Mucosa of descending colon (tissue), 3 donors: ENCODE data around the gene MYO9B. TPM values are rescaled to one million over a fixed set of nuclear protein-coding genes. Genes with fewer than 3 reads are reported as not detected.

Experiments
- ATAC-seq: fragments of 200-7000 bp; cut with Tn5 transposase; one replicate; pipeline ENCODE4 v1.9.1; 2020; ENCODE audit warnings: mild to moderate bottlenecking, moderate library complexity
- DNase-seq, 3 donors: peaks; one replicate each; pipeline ENCODE4 v3.0.0-alpha.2; 2020
- H3K36me3 ChIP-seq: fragments of 200-600 bp; one replicate; pipeline ENCODE4 v1.8.0; 2021; ENCODE audit warnings: low read depth, mild to moderate bottlenecking
- H3K4me1 ChIP-seq: fragments of 200-600 bp; one replicate; pipeline ENCODE4 v1.8.0; 2021; ENCODE audit warnings: low read depth, mild to moderate bottlenecking
- H3K4me3 ChIP-seq: fragments of 200-600 bp; one replicate; pipeline ENCODE4 v1.8.0; 2021; ENCODE audit warnings: mild to moderate bottlenecking
- H3K9me3 ChIP-seq: fragments of 200-600 bp; one replicate; pipeline ENCODE4 v1.8.0; 2021; ENCODE audit warnings: mild to moderate bottlenecking
- intact Hi-C, 2 donors: fragments of 100-400 bp; cut with DNase I in 1 of 2; cut with micrococcal nuclease in 1 of 2; formaldehyde crosslinking; loops; one replicate each; pipeline versions ENCODE4 v1.11.0 to v1.11.1; 2022; cut with DNase I, micrococcal nuclease
- total RNA-seq, 3 donors: library from RNA; stranded (reverse); fragmentation: NEBNext Ultra II Directional in 2 of 3; extraction: Animal tissue kit (Norgen Biotek cat#: 25700) in 2 of 3; gene quantifications; one replicate each; pipeline versions ENCODE4 v1.2.1 to v1.2.4, GENCODE V29; 2021 to 2023
- TF ChIP-seq, protein P1 (sequence below): fragments of 200-600 bp; IDR thresholded peaks from one replicate; pipeline ENCODE4 v1.8.0; 2022; ENCODE audit warnings: antibody characterized with exemption, mild to moderate bottlenecking
- donor health status: DM: no; HTN: no; CAD: no; lungs with moderate emphysema.
- donor health status: DM: no; HTN: no; CAD: no.
- donor health status: DM: no; HTN: yes; CAD: no.

MYO9B gene
- total RNA-seq, 3 donors from 2014 or later, result 73.7 to 91.8 (median 90.8) TPM

DNA sequence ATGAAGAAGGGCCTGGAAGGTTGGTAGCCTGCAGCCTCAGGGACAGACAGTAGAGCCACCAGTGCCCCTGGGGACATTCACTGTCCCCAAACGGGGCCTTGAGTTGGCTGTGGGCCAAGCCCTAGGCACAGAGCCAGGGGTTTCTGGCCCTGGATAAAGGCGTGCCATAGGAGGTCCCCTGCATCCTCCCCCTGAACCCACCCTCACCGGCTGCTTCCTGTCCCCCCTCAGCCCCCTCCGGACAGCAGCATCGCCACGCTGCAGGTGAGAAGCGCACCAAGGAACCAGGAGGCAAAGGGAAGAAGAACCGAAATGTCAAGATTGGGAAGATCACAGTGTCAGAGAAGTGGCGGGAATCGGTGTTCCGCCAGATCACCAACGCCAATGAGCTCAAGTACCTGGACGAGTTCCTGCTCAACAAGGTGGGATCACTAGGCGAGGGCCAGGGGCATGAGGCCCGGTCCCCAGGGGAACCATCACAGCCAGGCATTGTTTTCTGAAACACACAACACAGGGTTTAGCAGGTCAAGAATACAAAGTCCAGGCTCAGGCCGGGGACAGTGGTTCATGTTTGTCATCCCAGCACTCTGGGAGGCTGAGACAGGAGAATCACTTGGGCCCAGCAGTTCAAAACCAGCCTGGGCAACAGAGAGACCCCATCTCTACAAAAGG lies 125.0 kb downstream of the MYO9B start:
- DNase-seq (no peak), ATAC-seq (no peak)
- intact Hi-C loops, result loop anchor here in 1 of 2 donors (5.0 kb wide), 1 partner anchor 82 kb away; the partner anchor contains the start of gene ANKLE1
- no peak overlapping the region for H3K4me3 ChIP-seq
- H3K36me3 ChIP-seq, result no peaks in the 10 kb centered on the region
- no peaks in the 10 kb centered on the region for H3K9me3 ChIP-seq
- H3K4me1 ChIP-seq, result no peaks in the 10 kb centered on the region
- TF ChIP-seq, protein P1, sequence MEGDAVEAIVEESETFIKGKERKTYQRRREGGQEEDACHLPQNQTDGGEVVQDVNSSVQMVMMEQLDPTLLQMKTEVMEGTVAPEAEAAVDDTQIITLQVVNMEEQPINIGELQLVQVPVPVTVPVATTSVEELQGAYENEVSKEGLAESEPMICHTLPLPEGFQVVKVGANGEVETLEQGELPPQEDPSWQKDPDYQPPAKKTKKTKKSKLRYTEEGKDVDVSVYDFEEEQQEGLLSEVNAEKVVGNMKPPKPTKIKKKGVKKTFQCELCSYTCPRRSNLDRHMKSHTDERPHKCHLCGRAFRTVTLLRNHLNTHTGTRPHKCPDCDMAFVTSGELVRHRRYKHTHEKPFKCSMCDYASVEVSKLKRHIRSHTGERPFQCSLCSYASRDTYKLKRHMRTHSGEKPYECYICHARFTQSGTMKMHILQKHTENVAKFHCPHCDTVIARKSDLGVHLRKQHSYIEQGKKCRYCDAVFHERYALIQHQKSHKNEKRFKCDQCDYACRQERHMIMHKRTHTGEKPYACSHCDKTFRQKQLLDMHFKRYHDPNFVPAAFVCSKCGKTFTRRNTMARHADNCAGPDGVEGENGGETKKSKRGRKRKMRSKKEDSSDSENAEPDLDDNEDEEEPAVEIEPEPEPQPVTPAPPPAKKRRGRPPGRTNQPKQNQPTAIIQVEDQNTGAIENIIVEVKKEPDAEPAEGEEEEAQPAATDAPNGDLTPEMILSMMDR, result no peak

DNA sequence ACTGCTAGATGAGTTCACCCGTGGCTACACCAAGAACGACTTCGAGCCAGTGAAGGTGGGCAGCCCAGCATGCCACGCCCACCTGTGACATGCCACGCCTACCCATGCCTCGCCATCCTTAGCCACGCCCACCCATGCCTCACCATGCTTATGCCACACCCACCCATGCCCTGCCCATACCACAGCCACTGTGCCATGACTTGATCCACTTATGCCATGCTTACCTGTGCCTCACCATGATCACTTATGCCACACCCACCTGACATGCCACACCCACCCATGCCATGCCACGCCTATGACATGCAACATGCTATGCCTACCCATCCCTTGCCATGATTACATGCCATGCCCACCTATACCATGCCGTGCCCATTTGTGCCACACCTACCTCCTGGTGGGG lies 126.7 kb downstream of the MYO9B start:
- Histone ChIP-seq H3K36me3 (no peaks in the 10 kb centered on the region), H3K4me1 (no peaks in the 10 kb centered on the region), H3K9me3 (no peaks in the 10 kb centered on the region), H3K4me3 (no peak overlapping the region)
- ATAC-seq, result peak; percentile 36
- intact Hi-C loops, result loop anchor here in 1 of 2 donors (5.0 kb wide), 1 partner anchor 80 kb away; the partner anchor contains the start of gene ANKLE1
- TF ChIP-seq, protein P1, result no peak
- no peak for DNase-seq

DNA sequence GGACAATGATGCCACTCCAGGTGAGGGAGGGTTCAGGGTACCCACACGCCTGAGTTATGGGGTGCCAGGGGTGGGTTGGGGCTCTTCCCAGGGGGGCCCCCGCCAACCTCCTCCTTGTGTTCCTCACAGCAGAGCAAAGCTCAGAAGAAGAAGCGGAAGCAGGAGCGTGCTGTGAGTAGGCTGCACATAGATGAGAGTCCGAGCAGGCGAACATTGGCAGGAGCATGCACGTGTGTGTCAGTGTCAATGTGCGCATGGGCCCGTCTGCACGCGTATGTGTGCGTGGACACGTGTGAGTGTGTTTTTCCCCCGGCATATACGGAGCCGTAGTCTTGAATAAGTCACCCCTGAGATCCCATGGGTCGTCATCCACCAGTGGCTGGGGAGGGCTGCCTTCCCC lies 127.1 kb downstream of the MYO9B start:
- no peaks in the 10 kb centered on the region for H3K9me3 ChIP-seq
- TF ChIP-seq, protein P1, result no peak

DNA sequence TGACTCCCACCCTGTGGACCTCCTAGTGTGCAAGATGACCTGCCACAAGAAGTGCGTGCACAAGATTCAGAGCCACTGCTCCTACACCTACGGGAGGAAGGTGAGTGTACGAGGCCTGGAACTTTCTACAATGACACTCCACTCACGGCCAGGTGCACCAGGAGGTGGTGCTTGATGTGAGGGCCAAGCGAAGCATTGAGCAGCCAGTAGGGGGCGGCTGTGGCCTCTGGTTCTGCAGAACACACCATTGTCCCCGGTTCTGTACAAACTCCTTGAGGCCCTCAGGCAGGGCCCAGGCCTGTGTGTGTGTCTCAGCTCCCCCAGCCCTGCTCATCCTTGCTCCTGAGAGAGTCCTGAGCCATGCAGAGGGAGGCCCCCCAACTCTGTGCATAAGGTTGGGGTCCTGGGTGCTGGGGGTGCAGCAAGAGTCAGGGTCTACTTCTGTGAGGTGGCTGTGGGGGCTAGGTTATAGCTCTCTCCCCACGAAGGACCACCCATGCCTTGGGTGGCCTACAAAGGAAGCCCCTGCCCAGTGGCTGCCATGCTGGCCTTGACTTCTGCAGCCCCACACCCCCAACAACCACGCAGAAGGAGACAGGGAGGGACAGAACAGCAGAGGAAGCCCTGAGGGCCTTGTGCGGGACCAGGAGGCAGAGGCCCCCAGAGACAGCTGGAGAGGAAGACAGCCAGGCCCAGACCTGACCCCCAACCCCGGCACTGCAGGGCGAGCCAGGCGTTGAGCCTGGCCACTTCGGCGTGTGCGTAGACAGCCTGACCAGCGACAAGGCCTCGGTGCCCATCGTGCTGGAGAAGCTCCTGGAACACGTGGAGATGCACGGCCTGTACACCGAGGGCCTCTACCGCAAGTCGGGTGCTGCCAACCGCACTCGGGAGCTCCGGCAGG lies 129.9 kb downstream of the MYO9B start:
- intact Hi-C loops, result no loop called here
- peak; percentile 90 for ATAC-seq
- Histone ChIP-seq H3K4me3 (no peak overlapping the region), H3K36me3 (no peaks in the 10 kb centered on the region), H3K4me1 (no peaks in the 10 kb centered on the region), H3K9me3 (no peaks in the 10 kb centered on the region)
- peak in 2 of 3 donors; percentile 84 to 86 for DNase-seq
- TF ChIP-seq, protein P1, result peak; percentile 58

More for the DNA sequence above, 127.1 kb downstream of the MYO9B start:
- ATAC-seq, result no peak
- intact Hi-C loops, result loop anchor here in 1 of 2 donors (5.0 kb wide), 1 partner anchor 80 kb away; the partner anchor contains the start of gene ANKLE1
- DNase-seq, result no peak
- no peak overlapping the region for H3K4me3 ChIP-seq
- no peaks in the 10 kb centered on the region for H3K36me3 ChIP-seq
- no peaks in the 10 kb centered on the region for H3K4me1 ChIP-seq

DNA sequence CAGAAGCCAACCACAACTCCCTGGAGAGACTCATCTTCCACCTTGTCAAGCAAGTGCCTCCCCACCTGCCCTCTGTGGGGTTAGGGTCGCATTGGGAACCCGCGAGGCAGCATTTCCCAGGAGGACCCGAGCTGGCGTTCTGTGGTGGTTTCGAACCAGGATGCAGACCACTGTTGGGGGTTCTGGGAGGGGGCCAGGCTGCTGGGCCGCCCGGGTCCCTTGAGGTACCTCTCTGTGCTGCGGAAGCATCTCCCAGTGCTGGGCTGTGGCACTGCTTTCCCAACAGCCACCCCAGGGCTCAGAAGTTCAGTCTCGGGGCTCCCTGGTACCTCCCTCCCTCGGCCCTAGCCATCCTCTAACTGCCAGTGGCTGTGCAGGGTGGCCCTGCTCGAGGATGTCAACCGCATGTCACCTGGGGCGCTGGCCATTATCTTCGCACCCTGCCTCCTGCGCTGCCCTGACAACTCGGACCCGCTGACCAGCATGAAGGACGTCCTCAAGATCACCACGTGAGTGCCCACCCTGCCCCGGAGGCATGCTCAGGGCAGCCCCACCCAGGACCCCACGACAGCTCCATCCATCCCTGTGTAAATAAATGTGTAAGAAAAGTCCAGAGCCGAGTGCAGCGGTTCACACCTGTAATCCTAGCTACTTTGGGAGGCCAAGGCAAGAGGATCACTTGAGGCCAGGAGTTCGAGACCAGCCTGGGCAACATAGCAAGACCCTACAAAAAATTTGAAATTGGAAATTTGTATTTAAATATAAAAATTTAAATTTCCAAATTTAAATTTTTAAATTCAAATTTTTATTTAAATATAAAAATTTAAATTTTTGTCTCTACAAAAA lies 131.4 kb downstream of the MYO9B start:
- TF ChIP-seq, protein P1, result no peak
- intact Hi-C loops, result no loop called here
- H3K4me1 ChIP-seq, result no peaks in the 10 kb centered on the region
- DNase-seq (no peak), ATAC-seq (no peak)
- no peaks in the 10 kb centered on the region for H3K36me3 ChIP-seq
- H3K9me3 ChIP-seq, result no peaks in the 10 kb centered on the region
- H3K4me3 ChIP-seq, result no peak overlapping the region
